Esophagus muscularis mucosa (tissue), 4 donors: ENCODE measurements around the gene PTGDR2.

Experiments
- CTCF ChIP-seq, 3 experiments: fragments of 200-600 bp in 2 of 3; fragments of 450-650 bp in 1 of 3; sonication (generic) in 2 of 3; IDR thresholded peaks; one replicate each; pipeline ENCODE4 v1.5.1; 2017 to 2019; ENCODE audit warnings: antibody characterized with exemption in 3 of 3, mild to moderate bottlenecking in 2 of 3, moderate library complexity in 1 of 3
- EP300 ChIP-seq: sonication (generic); formaldehyde crosslinking; IDR thresholded peaks from one replicate; pipeline ENCODE4 v1.6.1; 2017; ENCODE audit warnings: antibody characterized with exemption
- POLR2A ChIP-seq: fragments of 450-650 bp; IDR thresholded peaks from one replicate; pipeline ENCODE4 v1.6.1; 2017; ENCODE audit warnings: antibody characterized with exemption, moderate library complexity, mild to moderate bottlenecking, low read depth
- POLR2AphosphoS5 ChIP-seq, 2 donors: sonication (generic); formaldehyde crosslinking; IDR thresholded peaks; one replicate each; pipeline ENCODE4 v1.6.1; 2017; ENCODE audit warnings: antibody characterized with exemption in 2 of 2

DNA sequence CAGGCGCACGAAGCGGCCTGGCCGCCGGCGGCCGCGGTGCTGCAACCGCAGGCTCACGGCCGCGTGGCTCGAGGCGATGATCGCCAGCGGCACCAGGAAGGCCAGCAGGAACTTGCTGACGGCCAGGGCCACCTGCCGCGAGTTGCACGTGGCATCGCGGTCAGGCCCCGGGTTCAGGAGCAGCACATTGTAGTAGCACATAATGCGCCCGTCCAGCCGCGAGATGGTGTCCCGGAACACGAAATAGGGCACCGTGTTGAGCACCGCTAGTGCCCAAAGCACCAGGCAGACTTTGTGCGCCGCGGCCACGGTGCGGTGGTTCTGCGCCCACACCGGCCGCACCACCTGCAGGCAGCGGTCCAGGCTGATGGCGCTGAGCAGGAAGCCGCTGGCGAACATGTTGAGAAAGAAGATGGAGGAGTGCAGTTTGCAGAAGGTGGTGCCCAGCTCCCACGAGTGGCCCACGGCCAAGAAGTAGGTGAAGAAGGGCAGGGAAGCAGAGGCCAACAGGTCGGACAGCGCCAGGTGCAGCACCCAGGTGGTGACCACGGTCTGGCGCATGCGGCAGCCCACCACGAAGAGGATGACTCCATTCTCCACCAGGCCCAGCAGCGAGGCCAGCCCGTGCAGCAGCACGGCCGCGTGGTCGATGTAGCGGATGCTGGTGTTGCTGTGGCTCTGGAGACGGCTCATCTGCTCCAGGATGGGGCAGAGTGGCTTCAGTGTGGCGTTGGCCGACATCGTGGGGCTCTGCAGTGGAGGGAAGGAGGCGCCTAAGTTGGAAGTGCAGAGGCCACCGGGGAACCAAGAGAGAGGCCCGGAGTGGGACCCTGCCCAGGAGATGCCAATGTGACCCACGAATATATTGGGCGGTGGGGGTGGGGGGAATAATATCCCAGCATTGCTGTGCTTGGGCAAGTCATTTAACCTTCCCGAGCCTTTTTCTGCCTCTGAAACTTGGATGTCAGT is 2.5 kb downstream of the PTGDR2 start:
- TF ChIP-seq POLR2A (no peak), CTCF (IDR thresholded peaks at IDR 0.05) (no peak), POLR2AphosphoS5 (IDR thresholded peaks at IDR 0.05) (no peak), EP300 (no peak)
